ENCODE results near the gene ZDHHC12. TPM values are rescaled to one million over a fixed set of nuclear protein-coding genes. Genes with fewer than 3 reads are reported as not detected.

The ZDHHC12 gene
- total and polyA plus RNA-seq, 2 of the 13 experiments (the other 11 are each of a cell fraction or from before 2014, with no cell fraction given) = 25.4 to 28.0 TPM

DNA sequence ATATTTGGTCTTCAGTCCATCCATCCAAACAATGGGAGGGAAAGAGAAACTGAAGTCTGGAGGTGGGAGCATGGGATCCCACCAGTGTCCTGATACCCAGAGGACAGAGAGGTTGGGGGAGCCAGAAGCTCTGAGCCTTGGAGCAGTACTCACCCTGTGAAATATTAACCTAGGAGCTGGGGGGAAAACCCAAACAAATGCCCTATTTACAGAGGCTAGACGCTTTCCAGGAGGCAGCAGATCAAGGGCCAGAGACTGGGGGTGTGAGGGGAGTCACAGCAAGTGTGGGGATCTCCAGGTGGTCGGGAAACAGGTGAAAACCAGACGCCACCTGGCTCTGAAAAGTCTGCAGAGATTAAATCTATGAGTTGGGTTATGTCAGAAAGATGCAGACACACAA is 41.6 kb upstream of the ZDHHC12 start (continued):
- TF ChIP-seq ZNF605 (CRISPR knock-in tag; IDR thresholded peaks at IDR 0.05) (no peak), SYNCRIP (IDR thresholded peaks at IDR 0.05; ENCODE audit: insufficient read depth, low read depth, low read length) (no peak), ISL2 (CRISPR knock-in tag; IDR thresholded peaks at IDR 0.05) (no peak), KDM1A (CRISPR knock-in tag; IDR thresholded peaks at IDR 0.05) (no peak), NCOA2 (CRISPR knock-in tag; IDR thresholded peaks at IDR 0.05) (no peak), ZBTB20 (CRISPR knock-in tag; IDR thresholded peaks at IDR 0.05; ENCODE audit: borderline replicate concordance, low read depth) (no peak), NFRKB (IDR thresholded peaks at IDR 0.05) (no peak), ESRRA (CRISPR knock-in tag; IDR thresholded peaks at IDR 0.05; ENCODE audit: low read depth) (0 out of 2 replicates have a peak, but pooled peaks have one; percentile 24), RARA (CRISPR knock-in tag; IDR thresholded peaks at IDR 0.05) (peak; percentile 80), SAP130 (CRISPR knock-in tag; IDR thresholded peaks at IDR 0.05; ENCODE audit: low read depth) (peak; percentile 50; the same call in 1 of the 2 replicates), ZNF777 (CRISPR knock-in tag; IDR thresholded peaks at IDR 0.05) (no peak), EZH2 (conservative IDR thresholded peaks at IDR 0.05; ENCODE audit: low read depth, low read length) (no peak), GABPA (IDR thresholded peaks at IDR 0.05; ENCODE audit: low read depth, low read length) (no peak), GABPA (CRISPR knock-in tag; IDR thresholded peaks at IDR 0.05; ENCODE audit: low read depth) (0 out of 2 replicates have a peak, but pooled peaks have one; percentile 18), ATF1 (CRISPR knock-in tag; IDR thresholded peaks at IDR 0.05) (no peak), ZNF781 (CRISPR knock-in tag; IDR thresholded peaks at IDR 0.05; ENCODE audit: borderline replicate concordance, not compliant biosample characterization) (no peak), ZNF672 (CRISPR knock-in tag; IDR thresholded peaks at IDR 0.05) (no peak), HMGA1 (CRISPR knock-in tag; conservative IDR thresholded peaks at IDR 0.05) (no peak)
- TF ChIP-seq, protein P1, sequence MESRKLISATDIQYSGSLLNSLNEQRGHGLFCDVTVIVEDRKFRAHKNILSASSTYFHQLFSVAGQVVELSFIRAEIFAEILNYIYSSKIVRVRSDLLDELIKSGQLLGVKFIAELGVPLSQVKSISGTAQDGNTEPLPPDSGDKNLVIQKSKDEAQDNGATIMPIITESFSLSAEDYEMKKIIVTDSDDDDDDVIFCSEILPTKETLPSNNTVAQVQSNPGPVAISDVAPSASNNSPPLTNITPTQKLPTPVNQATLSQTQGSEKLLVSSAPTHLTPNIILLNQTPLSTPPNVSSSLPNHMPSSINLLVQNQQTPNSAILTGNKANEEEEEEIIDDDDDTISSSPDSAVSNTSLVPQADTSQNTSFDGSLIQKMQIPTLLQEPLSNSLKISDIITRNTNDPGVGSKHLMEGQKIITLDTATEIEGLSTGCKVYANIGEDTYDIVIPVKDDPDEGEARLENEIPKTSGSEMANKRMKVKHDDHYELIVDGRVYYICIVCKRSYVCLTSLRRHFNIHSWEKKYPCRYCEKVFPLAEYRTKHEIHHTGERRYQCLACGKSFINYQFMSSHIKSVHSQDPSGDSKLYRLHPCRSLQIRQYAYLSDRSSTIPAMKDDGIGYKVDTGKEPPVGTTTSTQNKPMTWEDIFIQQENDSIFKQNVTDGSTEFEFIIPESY (CRISPR knock-in tag; IDR thresholded peaks at IDR 0.05) = no peak
- TF ChIP-seq, protein P2, sequence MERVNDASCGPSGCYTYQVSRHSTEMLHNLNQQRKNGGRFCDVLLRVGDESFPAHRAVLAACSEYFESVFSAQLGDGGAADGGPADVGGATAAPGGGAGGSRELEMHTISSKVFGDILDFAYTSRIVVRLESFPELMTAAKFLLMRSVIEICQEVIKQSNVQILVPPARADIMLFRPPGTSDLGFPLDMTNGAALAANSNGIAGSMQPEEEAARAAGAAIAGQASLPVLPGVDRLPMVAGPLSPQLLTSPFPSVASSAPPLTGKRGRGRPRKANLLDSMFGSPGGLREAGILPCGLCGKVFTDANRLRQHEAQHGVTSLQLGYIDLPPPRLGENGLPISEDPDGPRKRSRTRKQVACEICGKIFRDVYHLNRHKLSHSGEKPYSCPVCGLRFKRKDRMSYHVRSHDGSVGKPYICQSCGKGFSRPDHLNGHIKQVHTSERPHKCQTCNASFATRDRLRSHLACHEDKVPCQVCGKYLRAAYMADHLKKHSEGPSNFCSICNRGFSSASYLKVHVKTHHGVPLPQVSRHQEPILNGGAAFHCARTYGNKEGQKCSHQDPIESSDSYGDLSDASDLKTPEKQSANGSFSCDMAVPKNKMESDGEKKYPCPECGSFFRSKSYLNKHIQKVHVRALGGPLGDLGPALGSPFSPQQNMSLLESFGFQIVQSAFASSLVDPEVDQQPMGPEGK (CRISPR knock-in tag; IDR thresholded peaks at IDR 0.05) = peak; percentile 58
- TF ChIP-seq, protein P3, sequence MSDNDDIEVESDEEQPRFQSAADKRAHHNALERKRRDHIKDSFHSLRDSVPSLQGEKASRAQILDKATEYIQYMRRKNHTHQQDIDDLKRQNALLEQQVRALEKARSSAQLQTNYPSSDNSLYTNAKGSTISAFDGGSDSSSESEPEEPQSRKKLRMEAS (IDR thresholded peaks at IDR 0.05) = no peak
- TF ChIP-seq, protein P4, sequence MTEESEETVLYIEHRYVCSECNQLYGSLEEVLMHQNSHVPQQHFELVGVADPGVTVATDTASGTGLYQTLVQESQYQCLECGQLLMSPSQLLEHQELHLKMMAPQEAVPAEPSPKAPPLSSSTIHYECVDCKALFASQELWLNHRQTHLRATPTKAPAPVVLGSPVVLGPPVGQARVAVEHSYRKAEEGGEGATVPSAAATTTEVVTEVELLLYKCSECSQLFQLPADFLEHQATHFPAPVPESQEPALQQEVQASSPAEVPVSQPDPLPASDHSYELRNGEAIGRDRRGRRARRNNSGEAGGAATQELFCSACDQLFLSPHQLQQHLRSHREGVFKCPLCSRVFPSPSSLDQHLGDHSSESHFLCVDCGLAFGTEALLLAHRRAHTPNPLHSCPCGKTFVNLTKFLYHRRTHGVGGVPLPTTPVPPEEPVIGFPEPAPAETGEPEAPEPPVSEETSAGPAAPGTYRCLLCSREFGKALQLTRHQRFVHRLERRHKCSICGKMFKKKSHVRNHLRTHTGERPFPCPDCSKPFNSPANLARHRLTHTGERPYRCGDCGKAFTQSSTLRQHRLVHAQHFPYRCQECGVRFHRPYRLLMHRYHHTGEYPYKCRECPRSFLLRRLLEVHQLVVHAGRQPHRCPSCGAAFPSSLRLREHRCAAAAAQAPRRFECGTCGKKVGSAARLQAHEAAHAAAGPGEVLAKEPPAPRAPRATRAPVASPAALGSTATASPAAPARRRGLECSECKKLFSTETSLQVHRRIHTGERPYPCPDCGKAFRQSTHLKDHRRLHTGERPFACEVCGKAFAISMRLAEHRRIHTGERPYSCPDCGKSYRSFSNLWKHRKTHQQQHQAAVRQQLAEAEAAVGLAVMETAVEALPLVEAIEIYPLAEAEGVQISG (CRISPR knock-in tag; IDR thresholded peaks at IDR 0.05) = no peak
- TF ChIP-seq, protein P5, sequence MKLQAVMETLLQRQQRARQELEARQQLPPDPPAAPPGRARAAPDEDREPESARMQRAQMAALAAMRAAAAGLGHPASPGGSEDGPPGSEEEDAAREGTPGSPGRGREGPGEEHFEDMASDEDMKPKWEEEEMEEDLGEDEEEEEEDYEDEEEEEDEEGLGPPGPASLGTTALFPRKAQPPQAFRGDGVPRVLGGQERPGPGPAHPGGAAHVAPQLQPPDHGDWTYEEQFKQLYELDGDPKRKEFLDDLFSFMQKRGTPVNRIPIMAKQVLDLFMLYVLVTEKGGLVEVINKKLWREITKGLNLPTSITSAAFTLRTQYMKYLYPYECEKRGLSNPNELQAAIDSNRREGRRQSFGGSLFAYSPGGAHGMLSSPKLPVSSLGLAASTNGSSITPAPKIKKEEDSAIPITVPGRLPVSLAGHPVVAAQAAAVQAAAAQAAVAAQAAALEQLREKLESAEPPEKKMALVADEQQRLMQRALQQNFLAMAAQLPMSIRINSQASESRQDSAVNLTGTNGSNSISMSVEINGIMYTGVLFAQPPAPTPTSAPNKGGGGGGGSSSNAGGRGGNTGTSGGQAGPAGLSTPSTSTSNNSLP (IDR thresholded peaks at IDR 0.05; ENCODE audit: low read depth, low read length) = no peak

Data from HepG2 (cell line).